HG03025 (cell line): ENCODE results near the gene ARHGAP15.

ENCODE experiments used
- ATAC-seq: cut with Tn5 transposase; IDR thresholded peaks from one replicate; pipeline ENCODE4 v1.9.1; 2021; ENCODE audit warnings: mild to moderate bottlenecking, moderate library complexity; ENCODE audit not compliant: unreplicated experiment, low FRiP score

The ARHGAP15 gene

DNA sequence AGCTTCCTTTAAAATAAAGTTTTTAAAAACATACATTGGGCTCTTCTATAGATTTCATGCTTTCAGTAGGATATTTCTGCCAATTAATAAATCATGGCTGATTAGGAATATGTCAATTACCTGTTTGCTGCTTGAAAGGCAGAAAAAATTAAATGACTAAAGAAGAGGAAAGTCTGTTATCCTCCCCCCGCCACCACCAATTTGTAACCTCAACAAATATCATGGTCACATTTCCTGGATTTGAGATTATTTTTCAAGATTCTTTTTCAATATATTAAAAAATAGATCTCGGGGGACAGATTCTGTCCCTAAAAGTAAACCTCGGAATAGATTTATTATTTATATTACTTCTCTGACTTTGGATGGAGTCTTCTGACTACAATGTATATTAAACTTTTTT, 125.9 kb downstream of the ARHGAP15 start:
- ATAC-seq: no peak

DNA sequence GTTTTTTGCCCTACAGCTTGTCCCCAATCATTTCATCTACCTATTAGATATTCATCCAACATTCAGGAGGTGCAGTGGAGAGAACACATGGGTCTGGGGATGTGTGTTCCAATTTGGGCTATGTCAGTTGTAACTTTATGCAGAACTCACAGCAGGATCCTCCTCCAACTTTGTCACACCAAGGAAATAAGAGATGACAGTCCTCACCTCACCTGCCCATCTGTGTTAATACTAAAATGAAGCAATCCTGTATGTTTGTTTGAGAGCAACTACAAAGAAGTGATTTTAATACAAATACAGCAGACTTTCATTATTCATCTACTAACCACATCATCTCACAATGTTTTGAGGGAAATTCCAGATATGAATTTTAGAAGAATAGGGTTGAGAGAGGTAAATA, 126.7 kb downstream of the ARHGAP15 start:
- ATAC-seq: no peak

DNA sequence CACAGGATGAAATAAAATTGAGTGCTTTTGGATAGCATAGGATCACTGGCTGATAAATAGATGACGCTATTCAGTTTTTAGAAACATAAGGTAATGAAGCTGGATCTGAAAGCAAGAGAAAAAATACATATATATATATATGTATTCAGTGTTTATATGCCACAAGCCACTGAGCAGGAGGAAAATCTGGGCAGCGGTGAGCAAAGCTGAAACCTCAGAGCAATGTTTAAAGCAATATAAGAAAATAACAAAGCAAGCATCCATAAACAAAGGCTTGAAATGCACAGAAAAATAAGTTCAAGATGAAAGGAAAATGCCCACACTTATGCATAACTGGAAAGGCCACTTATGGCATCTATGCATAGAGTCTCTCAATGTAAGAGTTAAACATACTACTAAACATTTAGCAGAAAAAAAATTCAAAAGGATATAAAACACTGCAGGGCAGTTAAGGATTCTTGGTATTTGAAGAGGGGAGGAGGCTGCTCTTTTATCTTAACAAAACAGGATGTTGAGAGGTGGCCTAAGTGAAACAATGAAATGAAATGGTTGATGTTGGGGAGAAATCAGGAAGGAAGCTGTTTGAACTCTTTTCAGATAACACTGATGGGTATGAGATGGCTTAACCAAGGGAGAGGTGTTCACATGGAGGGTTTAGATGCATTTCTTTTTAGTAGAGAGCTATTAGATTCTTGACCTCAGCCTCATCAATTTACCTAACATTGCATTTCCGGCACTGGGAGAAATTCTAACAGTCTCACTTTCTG, 129.1 kb downstream of the ARHGAP15 start:
- no peak for ATAC-seq

DNA sequence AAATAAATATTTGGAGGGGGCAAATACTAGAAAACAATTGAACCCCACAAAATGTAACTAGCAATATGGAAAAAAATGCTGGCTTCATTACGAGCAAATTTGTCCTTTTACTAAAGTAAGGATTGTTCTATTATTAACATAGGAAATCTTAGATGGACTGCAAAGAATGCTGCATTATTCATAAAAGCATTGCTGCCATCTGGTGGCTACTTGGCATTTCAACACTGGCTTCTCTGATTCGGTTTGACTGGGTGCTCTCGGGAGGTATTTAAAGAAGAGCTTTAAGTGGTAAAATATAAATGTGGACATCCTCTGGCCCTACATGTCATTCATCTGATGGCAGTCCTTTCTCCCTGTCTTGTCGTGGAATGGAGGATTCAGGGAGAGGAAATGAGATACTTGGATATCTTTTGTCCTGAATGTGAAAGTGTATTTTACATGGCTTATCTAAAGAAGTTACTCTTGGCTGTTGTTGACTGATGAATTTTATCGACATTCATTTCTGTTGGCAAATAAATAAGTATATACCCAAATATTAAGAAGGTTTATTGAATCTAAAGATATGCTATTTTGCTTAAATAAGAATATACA, 130.2 kb downstream of the ARHGAP15 start:
- ATAC-seq: no peak

DNA sequence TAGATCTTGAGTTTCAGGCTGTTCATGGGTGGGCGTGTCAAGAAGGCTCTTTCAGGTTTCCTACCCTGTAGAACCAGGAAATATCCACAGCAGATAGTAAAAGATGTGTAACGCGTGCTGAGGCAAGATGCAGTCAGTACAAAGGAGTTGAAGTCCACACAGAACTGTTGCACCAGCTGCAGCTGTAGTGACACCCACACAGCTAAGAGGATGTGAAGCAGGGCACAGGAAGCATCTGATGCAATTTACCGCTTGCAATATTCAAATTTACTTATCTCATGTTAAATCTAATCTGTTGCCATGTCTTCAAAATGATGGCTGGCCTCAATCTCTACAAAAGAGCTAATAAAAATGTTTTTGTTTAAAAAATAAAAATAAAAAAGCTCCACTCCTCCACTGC, 132.8 kb downstream of the ARHGAP15 start:
- ATAC-seq: peak; percentile 89

DNA sequence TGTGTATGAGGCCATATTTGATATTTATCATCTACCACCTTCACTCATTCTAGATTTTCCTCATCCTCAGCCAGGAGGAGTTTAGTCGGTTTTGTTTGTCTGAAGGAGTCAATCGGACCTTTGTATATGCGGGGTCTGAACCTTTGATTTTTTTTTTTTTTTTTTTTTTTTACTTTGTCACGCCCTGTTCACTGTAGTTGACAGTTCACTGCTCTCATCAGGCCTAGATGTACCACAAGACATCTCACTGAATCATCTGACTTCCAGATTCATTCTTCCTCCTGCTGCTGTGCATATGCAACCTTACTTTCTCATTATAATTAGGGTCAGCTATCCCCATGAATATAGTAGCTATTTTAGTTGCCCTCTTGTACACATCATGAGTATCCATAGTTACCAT, 133.2 kb downstream of the ARHGAP15 start:
- ATAC-seq: no peak

DNA sequence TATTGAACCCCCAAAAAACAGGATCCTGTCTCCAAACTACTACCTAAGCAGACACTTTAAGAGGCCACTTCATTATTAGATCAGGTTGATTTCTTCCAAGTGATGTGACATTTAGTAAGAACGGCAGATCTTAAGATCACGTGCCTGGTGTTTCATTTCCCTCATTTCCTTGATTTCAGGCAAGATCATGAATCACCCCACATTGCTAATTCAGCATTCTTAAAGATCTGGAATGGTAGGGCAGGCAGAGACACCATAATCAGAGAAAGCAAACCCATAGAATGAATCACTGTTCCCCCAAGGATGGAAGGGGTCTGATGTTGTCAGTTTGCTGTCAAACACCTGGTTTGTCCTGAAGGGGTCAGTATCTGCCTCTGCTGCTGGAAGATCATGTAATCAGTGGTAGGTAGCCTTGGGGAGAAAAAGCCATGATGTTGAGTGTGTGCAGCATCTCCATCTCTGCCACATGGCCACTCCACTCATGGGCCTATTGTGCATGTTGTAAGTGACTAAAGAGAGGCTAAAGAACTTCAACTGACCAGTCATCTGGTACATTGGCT, 133.9 kb downstream of the ARHGAP15 start:
- no peak for ATAC-seq

DNA sequence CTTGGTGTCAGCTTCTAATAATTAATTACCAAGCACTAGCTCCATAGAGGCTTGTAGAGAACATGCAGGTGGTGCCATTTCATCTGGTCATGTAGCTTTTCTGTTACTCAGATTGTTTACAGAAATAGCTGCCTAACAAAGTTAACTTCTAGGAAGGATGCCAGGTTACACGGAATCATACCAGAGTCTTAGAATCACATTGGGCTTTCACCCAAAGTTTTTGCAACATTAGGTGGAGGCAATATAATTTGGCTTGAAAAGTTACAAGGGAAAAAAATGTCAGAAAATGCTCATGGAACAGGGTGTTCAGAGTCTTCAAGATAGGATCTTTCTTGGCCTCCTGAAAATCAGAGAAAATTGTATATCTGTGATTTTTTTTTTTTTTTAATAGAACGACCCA, 135.6 kb downstream of the ARHGAP15 start:
- ATAC-seq: no peak

DNA sequence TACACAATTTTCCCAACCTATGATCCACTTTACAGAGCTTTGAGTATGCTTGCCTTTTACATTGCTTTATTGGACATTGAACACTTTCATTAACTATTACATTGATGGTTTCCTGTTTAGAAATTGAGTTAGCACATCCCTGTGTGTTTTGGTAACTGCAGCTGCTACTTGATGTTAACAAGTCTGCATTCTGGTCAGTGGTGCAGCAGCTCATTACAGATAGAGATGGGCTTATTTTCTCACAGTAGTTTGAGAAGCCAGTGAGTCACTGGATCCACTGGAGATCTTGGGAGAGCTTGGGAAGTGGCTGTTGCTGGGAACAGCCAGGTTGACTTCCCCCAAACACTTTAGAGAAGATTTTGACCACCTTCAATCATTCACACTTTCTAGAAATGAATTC, 150.5 kb downstream of the ARHGAP15 start:
- ATAC-seq: no peak

DNA sequence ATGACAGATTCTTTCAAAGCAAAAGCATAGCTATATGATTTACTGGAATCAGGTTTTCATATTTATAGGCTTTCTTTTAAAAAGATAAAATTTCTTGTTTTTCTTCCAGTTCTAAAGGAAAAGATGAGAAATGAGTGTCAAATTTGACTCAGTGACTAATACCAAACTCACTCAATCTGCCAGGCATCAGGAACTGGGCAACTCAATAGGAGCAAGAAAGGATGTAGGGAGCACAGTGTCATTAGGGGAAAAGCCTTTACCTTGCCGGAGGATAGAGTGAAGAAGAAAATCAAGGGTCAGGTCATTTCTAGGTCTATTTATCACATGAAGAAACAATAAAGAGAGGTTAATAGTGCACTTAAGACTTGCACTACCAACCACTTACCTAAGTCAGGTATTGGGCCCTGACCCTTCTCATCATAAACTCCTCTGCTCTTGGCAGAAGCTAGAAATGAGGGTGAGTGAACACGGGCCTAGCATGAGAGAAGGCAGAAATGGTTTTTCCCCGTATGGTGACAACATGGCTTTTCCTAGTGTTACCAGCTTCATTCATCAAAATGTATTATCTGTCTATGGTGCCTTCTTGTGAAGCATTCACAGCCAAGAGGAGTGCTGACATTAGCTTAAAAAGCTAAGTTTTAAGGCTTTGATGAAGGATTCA, 151.0 kb downstream of the ARHGAP15 start:
- no peak for ATAC-seq

DNA sequence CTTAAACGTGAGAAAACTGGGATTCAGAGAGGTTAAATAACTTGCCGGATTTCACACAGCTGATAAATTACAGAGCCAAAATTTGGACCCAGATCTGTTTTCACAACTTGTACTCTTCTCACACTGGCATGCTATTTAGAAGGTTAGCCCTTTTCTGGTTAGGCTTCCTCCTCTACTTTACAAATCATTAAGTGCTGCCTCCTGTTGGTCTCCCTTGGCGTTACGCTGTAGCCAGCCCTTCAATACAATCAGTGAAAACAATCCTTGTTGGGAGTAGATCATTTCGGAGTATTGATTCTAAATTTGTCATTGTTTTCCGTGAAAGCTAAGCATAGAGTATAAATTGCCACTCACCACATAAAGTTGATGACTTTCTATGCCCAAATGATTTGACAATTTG, 153.5 kb downstream of the ARHGAP15 start:
- ATAC-seq: no peak

DNA sequence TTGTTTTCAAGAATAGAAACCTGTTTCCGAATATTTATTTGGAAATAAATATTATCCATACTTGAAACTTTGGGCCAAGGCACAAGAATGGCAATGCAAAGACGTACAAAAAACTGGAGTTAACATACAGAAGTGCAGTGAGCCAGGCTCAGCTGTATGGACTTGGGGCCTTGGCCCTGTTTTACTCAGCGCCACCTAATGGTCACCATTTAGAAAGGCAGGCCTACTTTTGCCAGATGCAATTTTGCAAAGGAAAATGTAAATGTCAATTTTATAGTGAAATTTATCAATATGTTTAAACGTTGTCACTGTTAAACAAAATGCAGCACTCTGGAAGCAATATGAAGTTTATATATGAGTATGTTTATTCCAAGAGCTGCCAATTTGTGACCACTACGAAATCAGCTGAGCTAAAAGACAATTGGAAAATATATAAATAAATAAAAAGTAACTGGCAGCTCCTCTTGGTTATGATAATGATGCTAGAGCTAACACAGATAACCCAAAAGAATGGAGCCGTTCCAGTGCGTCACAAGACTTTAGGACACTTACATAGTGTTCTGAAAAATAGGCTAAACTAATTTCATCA, 155.0 kb downstream of the ARHGAP15 start:
- ATAC-seq: no peak

DNA sequence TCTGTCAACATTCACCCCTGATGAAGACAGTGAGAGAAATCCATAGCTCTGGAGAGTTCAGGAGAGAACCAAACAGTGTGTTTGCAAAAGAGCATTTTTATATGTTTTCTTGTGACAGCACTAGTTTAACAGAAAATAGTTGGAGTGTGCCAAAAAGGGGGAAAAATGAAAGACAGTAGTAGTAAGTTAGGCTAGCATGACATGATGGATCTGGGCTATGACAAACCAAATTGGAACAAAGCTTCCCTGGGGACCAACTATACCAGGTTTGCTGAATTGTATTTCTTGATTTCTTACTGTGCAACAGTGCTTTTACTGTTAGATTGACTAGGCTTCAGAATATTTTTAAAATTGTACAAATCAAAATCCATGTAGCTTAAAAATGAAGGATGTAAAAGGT, 159.8 kb downstream of the ARHGAP15 start:
- no peak for ATAC-seq

DNA sequence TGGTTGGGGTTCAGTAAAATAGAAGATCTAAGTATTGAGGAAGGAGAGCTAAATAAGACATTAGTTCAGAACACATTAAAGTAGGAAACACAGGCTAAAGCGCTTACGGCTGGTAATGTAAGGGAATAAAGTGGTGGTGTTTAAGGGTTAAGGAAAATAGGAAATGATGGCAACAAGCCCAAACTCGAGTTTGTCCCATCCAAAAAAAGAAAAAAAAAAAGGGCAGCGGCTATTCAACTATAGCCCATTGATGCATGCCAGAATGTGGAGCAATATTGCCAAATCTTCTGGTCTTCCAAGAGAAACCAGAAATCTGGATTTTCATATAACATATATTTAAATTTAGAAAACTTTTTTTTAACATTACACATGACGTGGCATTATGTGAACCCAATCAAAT, 161.0 kb downstream of the ARHGAP15 start:
- no peak for ATAC-seq

DNA sequence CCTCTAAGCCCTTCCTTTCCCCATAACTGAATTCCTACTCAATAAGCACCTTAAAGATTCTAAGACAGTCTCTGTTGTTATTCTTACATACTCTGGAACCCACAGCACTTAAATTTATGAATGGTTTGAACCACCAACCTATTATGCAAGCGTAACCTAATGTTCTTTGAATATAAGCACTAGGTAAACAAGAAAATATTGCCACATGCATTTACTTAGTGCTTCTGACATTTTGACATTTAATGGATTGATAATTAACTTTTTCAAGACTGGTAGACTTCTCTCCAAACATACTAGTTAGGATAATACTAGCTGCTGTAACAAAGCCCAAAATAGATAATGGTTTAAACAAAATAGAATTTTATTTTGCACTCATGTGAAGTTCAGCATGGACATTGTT, 164.8 kb downstream of the ARHGAP15 start:
- ATAC-seq: no peak

DNA sequence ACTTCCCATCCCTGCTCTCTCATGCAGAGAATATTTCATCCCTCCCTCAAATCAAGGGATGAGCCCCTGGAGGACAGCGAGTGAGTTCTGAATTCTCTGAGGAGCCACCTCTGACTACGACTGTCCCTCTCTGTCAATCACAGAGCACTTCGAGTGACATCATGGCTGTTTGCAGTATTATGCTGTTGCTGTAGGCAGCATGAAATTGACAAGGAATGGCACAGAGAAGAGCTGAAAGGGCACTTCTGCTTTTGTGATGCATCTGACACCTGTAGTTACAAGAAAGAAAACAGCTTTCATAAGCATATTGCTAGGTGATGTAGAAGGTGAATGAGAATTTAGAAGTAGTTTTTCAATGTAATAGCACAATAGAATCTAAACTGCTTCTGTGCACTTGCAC, 166.9 kb downstream of the ARHGAP15 start:
- ATAC-seq: no peak

DNA sequence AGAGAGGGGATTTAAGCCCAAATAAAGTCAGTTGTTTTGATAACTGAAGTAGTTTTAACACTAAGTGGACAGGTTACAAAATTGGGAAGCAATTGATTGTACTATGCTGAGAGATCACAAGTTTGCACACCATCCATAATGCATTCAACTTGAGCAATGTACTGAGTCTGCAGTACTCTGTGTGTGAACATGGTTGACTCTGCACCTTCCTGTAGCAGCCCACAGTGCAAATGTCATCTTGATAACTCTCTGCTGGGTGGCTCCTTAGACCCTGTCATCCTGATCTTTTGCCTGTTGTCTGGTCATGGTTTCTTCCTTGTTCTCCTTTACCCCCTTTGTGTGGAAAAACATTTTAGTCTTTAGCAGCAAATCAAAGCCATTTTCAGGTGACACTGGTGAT, 168.0 kb downstream of the ARHGAP15 start:
- no peak for ATAC-seq

DNA sequence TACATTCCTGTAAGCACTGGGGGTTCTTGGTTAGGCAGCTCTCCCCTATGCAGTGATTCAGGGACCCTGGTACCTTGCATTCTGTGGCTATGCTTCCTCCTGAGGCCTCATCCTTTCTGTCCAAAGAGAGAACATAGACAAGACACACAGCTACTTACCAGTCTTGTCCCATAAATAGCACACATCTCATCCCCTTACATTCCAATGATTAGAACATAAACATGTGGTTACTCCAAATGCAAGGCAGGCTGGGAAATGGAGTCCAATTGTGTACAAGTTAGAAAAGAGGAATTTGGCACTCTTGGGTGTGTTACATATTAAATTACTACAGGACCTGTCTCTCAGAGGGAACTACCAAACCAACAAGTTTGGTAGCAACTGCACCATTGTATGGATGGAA, 171.3 kb downstream of the ARHGAP15 start:
- ATAC-seq: no peak

DNA sequence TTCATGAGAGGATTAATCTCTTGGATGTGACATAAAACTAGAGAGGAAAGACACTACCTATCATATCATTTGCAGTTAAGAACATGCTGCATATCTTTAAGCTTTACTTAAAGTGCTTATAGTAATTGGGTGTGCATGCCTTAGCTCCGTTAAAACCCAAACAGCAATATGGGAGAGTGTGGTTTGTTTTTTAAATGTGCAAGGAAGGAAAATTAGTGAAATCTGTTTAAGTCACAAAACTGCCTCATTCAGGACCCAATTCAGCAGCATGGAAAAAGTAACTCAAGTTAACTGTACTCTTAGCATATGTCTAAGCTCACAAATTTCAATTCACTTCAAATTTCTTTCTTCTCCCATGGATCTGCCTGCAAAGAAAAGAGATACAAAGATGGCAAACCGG, 182.2 kb downstream of the ARHGAP15 start:
- no peak for ATAC-seq

DNA sequence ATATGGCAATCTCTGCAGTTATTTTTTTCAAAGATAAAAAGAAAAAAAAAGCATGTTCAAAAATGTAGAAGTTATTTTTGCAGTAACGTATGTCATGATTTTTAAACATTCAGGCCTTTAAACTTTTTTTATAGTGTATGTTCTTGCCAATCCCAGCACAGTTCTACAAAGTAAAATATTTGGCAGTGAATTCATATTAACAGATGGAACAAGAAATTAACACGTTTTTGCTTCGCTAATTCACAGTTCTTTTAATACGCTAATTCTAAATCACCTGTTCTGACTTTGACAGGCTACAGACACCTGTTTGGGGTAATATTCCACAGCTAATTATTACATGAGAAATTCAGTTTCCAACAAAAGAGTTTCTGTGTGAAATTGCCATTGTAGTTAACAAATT, 183.2 kb downstream of the ARHGAP15 start:
- ATAC-seq: no peak

DNA sequence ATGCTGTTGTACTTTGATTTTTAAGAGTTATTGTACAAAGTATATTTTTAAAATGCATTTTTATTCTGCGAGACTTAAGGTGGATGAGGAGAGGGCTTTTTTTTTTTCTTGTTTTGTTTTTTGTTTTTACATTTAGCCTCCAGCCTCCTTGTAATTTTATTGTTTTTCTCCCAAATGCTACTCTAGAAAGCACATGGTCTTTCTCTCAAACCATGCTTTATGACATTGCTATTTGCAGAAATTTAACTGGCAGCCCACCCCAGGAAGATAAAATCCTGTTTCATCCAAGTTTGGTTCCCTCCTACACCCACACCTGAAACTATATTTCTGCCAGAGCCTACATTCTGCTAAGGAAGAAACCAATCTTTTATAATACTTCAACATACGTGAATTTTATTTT, 184.6 kb downstream of the ARHGAP15 start:
- no peak for ATAC-seq
